Kidney (tissue), 14 donors: ENCODE measurements around the gene HSD17B14. TPM values are rescaled to one million over a fixed set of nuclear protein-coding genes. Genes with fewer than 3 reads are reported as not detected.

Source experiments
- DNase-seq, 5 donors: peaks; one replicate each; pipeline ENCODE4 v3.0.0-alpha.2; 2013 to 2020
- FAIRE-seq: peaks from 2 replicates; lab custom pipeline; 2012; peaks lifted over from hg19 to GRCh38; lab: Jason Lieb, UNC
- H3K27ac ChIP-seq, 2 donors: one replicate each; pipeline ENCODE4 v1.7.0; 2013; ENCODE audit warnings: low read depth in 2 of 2, low read length in 2 of 2, inconsistent platforms in 1 of 2
- H3K27me3 ChIP-seq: one replicate; pipeline ENCODE4 v1.7.1; 2013; ENCODE audit warnings: low read length, inconsistent platforms; ENCODE audit not compliant: control insufficient read depth, insufficient read depth
- H3K36me3 ChIP-seq, 3 donors: one replicate each; pipeline versions ENCODE4 v1.7.0 to v1.7.1; 2013; ENCODE audit warnings: low read length in 3 of 3, control low read depth in 1 of 3, inconsistent platforms in 1 of 3; ENCODE audit not compliant: insufficient read depth in 3 of 3, control insufficient read depth in 2 of 3
- H3K4me1 ChIP-seq, 3 donors: one replicate each; pipeline versions ENCODE4 v1.7.0 to v1.7.1; 2013; ENCODE audit warnings: low read length in 3 of 3, inconsistent platforms in 1 of 3, low read depth in 1 of 3; ENCODE audit not compliant: control insufficient read depth in 2 of 3, insufficient read depth in 2 of 3
- H3K4me3 ChIP-seq, 3 donors: one replicate each; pipeline versions ENCODE4 v1.7.0 to v1.8.1; 2013; ENCODE audit warnings: low read length in 3 of 3, control low read depth in 1 of 3, inconsistent platforms in 1 of 3
- H3K9ac ChIP-seq, 3 donors: one replicate each; pipeline versions ENCODE4 v1.7.0 to v1.7.1; 2013; ENCODE audit warnings: low read length in 3 of 3, control low read depth in 1 of 3, inconsistent platforms in 1 of 3
- H3K9me3 ChIP-seq, 3 donors: one replicate each; pipeline versions ENCODE4 v1.7.0 to v1.7.1; 2013; ENCODE audit warnings: low read length in 3 of 3, control low read depth in 1 of 3, inconsistent platforms in 1 of 3; ENCODE audit not compliant: control insufficient read depth in 2 of 3, insufficient read depth in 1 of 3
- intact Hi-C: fragments of 100-400 bp; cut with DNase I; formaldehyde crosslinking; loops from one replicate; pipeline ENCODE4 v1.11.1; 2022
- polyA plus RNA-seq: library from polyadenylated mRNA; stranded (reverse); fragments of 350-450 nt; fragmentation: Illumina TruSeq; extraction: RNeasy Lipid Tissue Mini Kit (QIAGEN cat#74804); gene quantifications from one replicate; pipeline ENCODE4 v1.2.3, GENCODE V29; 2014; ENCODE audit warnings: low read depth, low replicate concordance; ENCODE audit not compliant: insufficient read depth
- total RNA-seq: library from RNA; stranded (reverse); fragmentation: NEBNext Ultra II Directional; extraction: Animal tissue kit (Norgen Biotek cat#: 25700); gene quantifications from one replicate; pipeline ENCODE4 v1.2.1, GENCODE V29; 2021
- TF ChIP-seq, protein P1 (sequence below): IDR thresholded peaks from 3 replicates; pipeline ENCODE4 v1.5.1; 2012; ENCODE audit warnings: mild to moderate bottlenecking, moderate library complexity, borderline replicate concordance; ENCODE audit not compliant: insufficient read depth; ENCODE audit errors: extremely low read depth
- donor health status: control.
- donor health status: control.
- donor health status: control.
- donor health status: control.
- donor health status: control.
- donor health status: DM: yes; HTN: yes; CAD: no.
- donor health status: Normal renal cell carcinoma (clear cell type).

The HSD17B14 gene
- total and polyA plus RNA-seq, 2 donors from 2014 or later, result 5.2 to 141 TPM

DNA sequence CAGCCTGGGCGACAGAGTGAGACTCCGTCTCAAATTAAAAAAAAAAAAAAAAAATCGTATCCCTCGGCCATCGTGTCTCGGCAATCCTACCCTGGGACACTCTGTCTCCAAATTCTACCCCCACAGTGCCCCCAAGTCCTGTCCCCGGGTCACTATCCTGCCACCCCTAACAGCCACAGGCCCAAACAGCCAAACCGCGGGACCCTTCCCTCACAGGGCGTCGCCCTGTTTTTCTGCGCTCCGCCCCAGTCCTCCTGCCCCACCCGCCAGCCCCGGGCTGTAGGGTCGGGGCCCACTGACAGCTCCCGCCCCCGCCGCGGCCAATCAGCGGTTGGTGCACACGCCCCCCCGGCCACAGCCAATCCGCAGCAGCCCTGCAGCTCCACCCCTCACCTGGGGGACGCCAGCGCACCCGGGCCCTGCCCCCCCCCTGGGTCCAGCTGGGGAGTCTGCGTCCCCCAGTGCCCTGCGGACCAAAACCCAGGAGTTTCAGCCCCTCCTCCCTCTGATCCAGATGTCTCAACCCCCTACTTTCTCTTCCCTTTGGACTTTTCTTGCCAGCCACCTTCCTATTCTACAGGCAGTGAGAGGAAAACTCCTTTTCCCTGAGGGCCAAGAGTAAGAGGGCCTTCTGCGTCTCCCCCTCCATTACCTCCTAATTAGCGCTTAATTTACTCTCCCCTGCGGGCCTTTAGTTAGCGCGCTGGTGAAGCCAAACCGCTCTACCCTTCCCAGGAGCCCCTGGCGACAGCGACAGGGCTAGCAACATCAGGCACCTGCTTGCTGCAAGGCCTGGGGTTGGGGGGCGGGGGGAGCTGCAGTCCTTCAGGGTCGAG lies 24.0 kb downstream of the HSD17B14 start:
- Histone ChIP-seq H3K36me3 (peaks cover 0 to 2% (median 0%) of the 10 kb centered on the region in 3 donors), H3K4me1 (peaks cover 0 to 10% (median 9%) of the 10 kb centered on the region in 3 donors), H3K27me3 (no peaks in the 10 kb centered on the region), H3K9ac (peak overlapping the region in 1 of 3 donors; percentile 48), H3K4me3 (peak overlapping the region; percentile 16 to 50 (median 39)), H3K27ac (peak overlapping the region; percentile 91 to 92), H3K9me3 (no peaks in the 10 kb centered on the region)
- no peak for FAIRE-seq
- TF ChIP-seq, protein P1, sequence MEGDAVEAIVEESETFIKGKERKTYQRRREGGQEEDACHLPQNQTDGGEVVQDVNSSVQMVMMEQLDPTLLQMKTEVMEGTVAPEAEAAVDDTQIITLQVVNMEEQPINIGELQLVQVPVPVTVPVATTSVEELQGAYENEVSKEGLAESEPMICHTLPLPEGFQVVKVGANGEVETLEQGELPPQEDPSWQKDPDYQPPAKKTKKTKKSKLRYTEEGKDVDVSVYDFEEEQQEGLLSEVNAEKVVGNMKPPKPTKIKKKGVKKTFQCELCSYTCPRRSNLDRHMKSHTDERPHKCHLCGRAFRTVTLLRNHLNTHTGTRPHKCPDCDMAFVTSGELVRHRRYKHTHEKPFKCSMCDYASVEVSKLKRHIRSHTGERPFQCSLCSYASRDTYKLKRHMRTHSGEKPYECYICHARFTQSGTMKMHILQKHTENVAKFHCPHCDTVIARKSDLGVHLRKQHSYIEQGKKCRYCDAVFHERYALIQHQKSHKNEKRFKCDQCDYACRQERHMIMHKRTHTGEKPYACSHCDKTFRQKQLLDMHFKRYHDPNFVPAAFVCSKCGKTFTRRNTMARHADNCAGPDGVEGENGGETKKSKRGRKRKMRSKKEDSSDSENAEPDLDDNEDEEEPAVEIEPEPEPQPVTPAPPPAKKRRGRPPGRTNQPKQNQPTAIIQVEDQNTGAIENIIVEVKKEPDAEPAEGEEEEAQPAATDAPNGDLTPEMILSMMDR, result no peak
- intact Hi-C loops, result no loop called here
- peak; percentile 85 to 96 (median 93) for DNase-seq

DNA sequence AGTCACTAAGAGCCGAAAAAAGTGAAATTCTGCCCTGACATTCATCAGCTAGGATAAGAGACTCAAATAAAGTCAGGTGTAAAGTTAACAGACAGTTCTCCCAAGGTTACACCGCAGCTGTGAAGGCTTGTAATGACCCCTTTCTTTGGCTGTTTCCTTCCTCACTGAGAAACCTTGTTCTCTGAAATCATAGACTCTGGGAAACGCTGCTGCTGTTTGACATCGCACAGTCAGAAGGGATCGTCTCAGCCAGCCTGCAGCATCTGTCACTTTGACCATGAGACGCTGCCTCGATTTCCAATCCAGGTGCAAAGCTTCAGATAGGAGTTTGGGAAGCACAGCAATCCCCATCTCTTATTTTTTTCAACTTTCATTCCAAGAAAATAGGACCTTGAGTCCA lies 26.1 kb downstream of the HSD17B14 start:
- H3K27me3 ChIP-seq, result no peaks in the 10 kb centered on the region
- peak overlapping the region; percentile 37 to 68 (median 47) for H3K4me3 ChIP-seq
- peaks cover 0 to 9% (median 5%) of the 10 kb centered on the region in 3 donors for H3K4me1 ChIP-seq
- H3K9me3 ChIP-seq, result no peaks in the 10 kb centered on the region
- DNase-seq, result no peak
- peak overlapping the region in 1 of 3 donors; percentile 14 for H3K9ac ChIP-seq
- peaks cover 0 to 2% (median 0%) of the 10 kb centered on the region in 3 donors for H3K36me3 ChIP-seq
- TF ChIP-seq, protein P1, result no peak
- H3K27ac ChIP-seq, result peak overlapping the region; percentile 4 to 85
- intact Hi-C loops, result no loop called here
- FAIRE-seq, result no peak

DNA sequence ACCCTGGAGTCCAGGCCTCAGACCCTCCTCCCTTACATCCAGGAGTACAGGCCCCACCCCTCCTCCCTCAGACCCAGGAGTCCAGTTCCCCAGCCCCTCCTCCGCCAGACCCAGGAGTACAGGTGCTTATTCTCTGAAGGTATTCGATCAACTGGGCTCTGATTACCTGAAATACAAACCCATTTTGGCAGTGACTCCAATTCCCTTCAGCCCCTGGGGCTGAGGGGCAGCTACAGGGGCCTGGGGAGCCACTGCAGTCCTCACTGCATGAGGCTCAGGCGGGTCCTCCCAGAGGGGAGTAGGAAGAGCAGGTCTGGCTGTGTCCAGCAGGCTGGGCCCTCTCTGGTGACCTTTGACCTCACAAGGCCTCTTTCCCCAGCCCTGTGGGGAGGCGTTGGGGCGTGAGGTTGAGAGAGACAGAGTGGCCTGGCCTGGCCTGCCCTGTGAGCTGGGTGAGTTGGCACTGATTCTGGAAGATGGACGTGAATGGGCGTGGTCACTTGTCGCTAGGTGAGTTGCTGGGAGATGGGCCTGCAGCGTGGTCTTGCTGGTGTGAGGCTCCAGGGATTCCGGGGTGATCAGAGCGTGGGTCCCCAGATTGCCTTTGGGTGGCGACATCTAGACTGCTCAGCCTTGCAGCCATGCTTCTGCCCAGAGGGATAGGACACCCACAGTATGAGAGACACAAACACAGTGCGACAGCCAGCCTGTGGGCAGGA lies 28.5 kb downstream of the HSD17B14 start:
- Histone ChIP-seq H3K27me3 (no peaks in the 10 kb centered on the region), H3K9ac (peak overlapping the region in 1 of 3 donors; percentile 67), H3K4me1 (peaks cover 0 to 5% (median 3%) of the 10 kb centered on the region in 3 donors), H3K9me3 (no peaks in the 10 kb centered on the region), H3K36me3 (no peaks in the 10 kb centered on the region), H3K27ac (peak overlapping the region; percentile 73 to 80), H3K4me3 (peak overlapping the region; percentile 14 to 68 (median 49))
- TF ChIP-seq, protein P1, result no peak
- FAIRE-seq (no peak), DNase-seq (peak in 1 of 5 donors; percentile 65)
- intact Hi-C loops, result no loop called here
